Measurements from ENCODE around the gene DGAT2L6. TPM values are rescaled to one million over a fixed set of nuclear protein-coding genes. Genes with fewer than 3 reads are reported as not detected.

The DGAT2L6 gene
- total RNA-seq, 1 experiment from 2014 or later = not detected

GRCh38 chrX:70183091-70183490 lies 5.8 kb downstream of the DGAT2L6 start:
- Histone ChIP-seq H3K4me1 (ENCODE audit: insufficient read depth, low read length) (no peaks in the 10 kb centered on the region), H3K18ac (ENCODE audit: insufficient read length, low read depth, low read length) (no peak overlapping the region), H2BK12ac (ENCODE audit: insufficient read length, low read depth, low read length) (no peak overlapping the region), H2BK5ac (ENCODE audit: insufficient read length, low read length) (no peak overlapping the region), H3K27ac (ENCODE audit: insufficient read length, low read depth, low read length) (no peak overlapping the region), H3K14ac (ENCODE audit: insufficient read depth, low read length) (no peak overlapping the region), H3K79me1 (ENCODE audit: insufficient read depth, low read depth, low read length, poor library complexity, severe bottlenecking) (no peaks in the 10 kb centered on the region), H3K9me3 (ENCODE audit: control insufficient read depth, low read depth, low read length) (peaks cover 45% of the 10 kb centered on the region), H3K79me2 (ENCODE audit: insufficient read depth, low read length) (no peaks in the 10 kb centered on the region), H3K23ac (ENCODE audit: insufficient read length, low read depth, low read length) (no peak overlapping the region), H2BK120ac (ENCODE audit: low read depth, low read length, poor library complexity, severe bottlenecking) (no peak overlapping the region), H3K4ac (ENCODE audit: low read depth, low read length) (no peak overlapping the region), H2AK5ac (ENCODE audit: insufficient read length, low read length) (no peak overlapping the region), H2BK15ac (ENCODE audit: low read depth, low read length) (no peak overlapping the region), H4K8ac (replicated peaks; ENCODE audit: insufficient read length, low read depth, low read length) (no peak overlapping the region), H3T11ph (ENCODE audit: low read length) (no peak overlapping the region), H2AFZ (ENCODE audit: low read length) (no peak overlapping the region), H2BK20ac (ENCODE audit: low read depth, low read length, poor library complexity, severe bottlenecking) (no peak overlapping the region), H3K4me2 (ENCODE audit: insufficient read depth, insufficient read length, low read length) (no peak overlapping the region), H3K9ac (ENCODE audit: extremely low read depth, insufficient read length, low read length) (no peak overlapping the region), H4K91ac (ENCODE audit: insufficient read length, low read depth, low read length) (no peak overlapping the region), H3K56ac (ENCODE audit: insufficient read length, low read depth, low read length) (no peak overlapping the region), H3K27me3 (ENCODE audit: insufficient read depth, low read length) (no peaks in the 10 kb centered on the region), H4K5ac (ENCODE audit: insufficient read length, low read depth, low read length) (no peak overlapping the region), H4K20me1 (ENCODE audit: control insufficient read depth, insufficient read depth, insufficient read length) (no peaks in the 10 kb centered on the region), H3K23me2 (ENCODE audit: insufficient read length, low read depth, low read length, poor library complexity, severe bottlenecking) (no peaks in the 10 kb centered on the region)
- no peak overlapping the region for H3K4me3 Mint-ChIP-seq
- no peak overlapping the region for H3K27ac Mint-ChIP-seq
- H3K36me3 Mint-ChIP-seq (ENCODE audit: insufficient read depth in 1 of 3, low read depth in 3 of 3) = peaks cover 2 to 5% (median 3%) of the 10 kb centered on the region in 3 experiments; a peak in 2 of 7 replicates
- H3K9me3 Mint-ChIP-seq = peaks cover 60 to 77% of the 10 kb centered on the region in 2 experiments
- no CpG with 5 or more reads among the region's 5 CpGs for WGBS (ENCODE audit: extremely low coverage, insufficient read length, low lambda C conversion rate)
- H3K4me1 Mint-ChIP-seq = no peaks in the 10 kb centered on the region
- peaks cover 4% of the 10 kb centered on the region for H3K27me3 Mint-ChIP-seq (ENCODE audit: low read depth)
- TF ChIP-seq CTCF (conservative IDR thresholded peaks at IDR 0.05) = no peak
- DNase-seq = no peak
